Common myeloid progenitor, CD34-positive (primary cell): Measurements from ENCODE around the gene DOK5.

ENCODE experiments used
- CTCF ChIA-PET: fragments of 350-600 bp; sonication (Branson Sonifier 250); formaldehyde crosslinking; loops from one replicate; lab custom pipeline; 2021; ENCODE audit warnings: antibody characterized with exemption; lab: Charles Lee
- POLR2A ChIA-PET: fragments of 350-600 bp; sonication (Branson Sonifier 250); formaldehyde crosslinking; loops from one replicate; lab custom pipeline; 2021; ENCODE audit warnings: antibody characterized with exemption; lab: Charles Lee
- DNase-seq, 3 donors: peaks; one replicate each; pipeline versions ENCODE4 v3.0.0 to v3.0.0-alpha.2; 2013
- H3K27ac ChIP-seq, 2 experiments: 1 replicate in 1 of 2; 2 replicates in 1 of 2; pipeline ENCODE4 v1.7.0; 2013; ENCODE audit warnings: inconsistent platforms in 2 of 2, low read length in 2 of 2, mild to moderate bottlenecking in 2 of 2, low read depth in 1 of 2, moderate library complexity in 1 of 2; ENCODE audit not compliant: severe bottlenecking in 2 of 2, insufficient read depth in 1 of 2, poor library complexity in 1 of 2
- H3K27me3 ChIP-seq, 5 experiments: replicated peaks in 2 of 5; 1 replicate in 3 of 5; 2 replicates in 2 of 5; pipeline versions ENCODE4 v1.6.1 to v1.7.0; 2013; ENCODE audit warnings: low read length in 4 of 5, mild to moderate bottlenecking in 2 of 5, moderate library complexity in 2 of 5, inconsistent platforms in 1 of 5; ENCODE audit not compliant: insufficient read depth in 5 of 5, control insufficient read depth in 4 of 5
- H3K36me3 ChIP-seq, 4 experiments: 1 replicate in 2 of 4; 2 replicates in 2 of 4; pipeline versions ENCODE4 v1.6.1 to v1.7.0; 2013; ENCODE audit warnings: low read length in 3 of 4, control low read depth in 1 of 4, mild to moderate bottlenecking in 1 of 4; ENCODE audit not compliant: control insufficient read depth in 4 of 4, insufficient read depth in 4 of 4
- H3K4me1 ChIP-seq, 4 experiments: 1 replicate in 3 of 4; 2 replicates in 1 of 4; pipeline versions ENCODE4 v1.6.1 to v1.7.1; 2013; ENCODE audit warnings: low read length in 3 of 4, mild to moderate bottlenecking in 3 of 4, control low read depth in 1 of 4, inconsistent platforms in 1 of 4, moderate library complexity in 1 of 4; ENCODE audit not compliant: control insufficient read depth in 4 of 4, insufficient read depth in 4 of 4; ENCODE audit errors: control extremely low read depth in 1 of 4
- H3K4me3 ChIP-seq, 7 experiments: 1 replicate in 4 of 7; 2 replicates in 3 of 7; pipeline versions ENCODE4 v1.5.1 to v1.7.0; 2013; ENCODE audit warnings: mild to moderate bottlenecking in 7 of 7, low read length in 6 of 7, moderate library complexity in 6 of 7, inconsistent platforms in 2 of 7, low read depth in 2 of 7, control low read depth in 1 of 7; ENCODE audit not compliant: insufficient read depth in 4 of 7, control insufficient read depth in 1 of 7; ENCODE audit errors: extremely low read depth in 1 of 7
- H3K9me3 ChIP-seq, 5 experiments: 1 replicate in 4 of 5; 2 replicates in 1 of 5; pipeline versions ENCODE4 v1.6.1 to v1.7.1; 2013; ENCODE audit warnings: low read length in 4 of 5, mild to moderate bottlenecking in 2 of 5, inconsistent platforms in 1 of 5, low read depth in 1 of 5, moderate library complexity in 1 of 5; ENCODE audit not compliant: control insufficient read depth in 4 of 5, insufficient read depth in 2 of 5; ENCODE audit errors: control extremely low read depth in 1 of 5
- WGBS: methylation state at CpG from one replicate; pipeline ENCODE4 v1.1.5; 2013; ENCODE audit not compliant: insufficient coverage; 5-methylcytosine and 5-hydroxymethylcytosine counted together

DOK5 gene

GRCh38 chr20:54587408-54587807 lies 112.0 kb downstream of the DOK5 start:
- POLR2A ChIA-PET: no interaction called here
- no peaks in the 10 kb centered on the region for H3K4me1 ChIP-seq
- 97% methylated on average over 5 of the region's 6 CpGs for WGBS

GRCh38 chr20:54589402-54590030 lies 114.1 kb downstream of the DOK5 start:
- Histone ChIP-seq H3K27ac (no peak overlapping the region), H3K4me3 (no peak overlapping the region), H3K27me3 (no peaks in the 10 kb centered on the region), H3K36me3 (no peaks in the 10 kb centered on the region), H3K4me1 (no peaks in the 10 kb centered on the region), H3K9me3 (no peaks in the 10 kb centered on the region)
- ChIA-PET CTCF (no interaction called here), POLR2A (no interaction called here)
- no peak for DNase-seq
- WGBS: 93% methylated on average over 3 of the region's 4 CpGs

More at GRCh38 chr20:54587408-54587807, 112.0 kb downstream of the DOK5 start:
- Histone ChIP-seq H3K9me3 (peaks cover 0 to 4% (median 0%) of the 10 kb centered on the region in 5 experiments), H3K36me3 (no peaks in the 10 kb centered on the region), H3K4me3 (no peak overlapping the region), H3K27me3 (no peaks in the 10 kb centered on the region), H3K27ac (no peak overlapping the region)
- no peak for DNase-seq
- CTCF ChIA-PET: no interaction called here

GRCh38 chr20:54590856-54591255 lies 115.5 kb downstream of the DOK5 start:
- no peak for DNase-seq
- no peaks in the 10 kb centered on the region for H3K4me1 ChIP-seq
- no peaks in the 10 kb centered on the region for H3K9me3 ChIP-seq
- H3K4me3 ChIP-seq: no peak overlapping the region
- H3K27ac ChIP-seq: no peak overlapping the region
- no peaks in the 10 kb centered on the region for H3K27me3 ChIP-seq
- CTCF ChIA-PET: no interaction called here
- H3K36me3 ChIP-seq: no peaks in the 10 kb centered on the region
- POLR2A ChIA-PET: no interaction called here

GRCh38 chr20:54596651-54597050 lies 121.3 kb downstream of the DOK5 start:
- peaks cover 0 to 12% (median 2%) of the 10 kb centered on the region in 5 experiments for H3K9me3 ChIP-seq
- H3K4me3 ChIP-seq: no peak overlapping the region
- no peak overlapping the region for H3K27ac ChIP-seq
- CTCF ChIA-PET: no interaction called here
- no peak for DNase-seq
- H3K4me1 ChIP-seq: no peaks in the 10 kb centered on the region
- H3K27me3 ChIP-seq: no peaks in the 10 kb centered on the region
- POLR2A ChIA-PET: interaction anchor here (0.6 kb wide), 1 partner anchor 336 kb away, joined by 3 read pairs; no protein-coding TSS in a partner anchor
- no peaks in the 10 kb centered on the region for H3K36me3 ChIP-seq

- WGBS: 96% methylated on average over 4 of the region's 5 CpGs
- CTCF ChIA-PET: no interaction called here
These were observed 123.0 kb downstream of the DOK5 start for GRCh38 chr20:54598352-54598751.

GRCh38 chr20:54600634-54601033 lies 125.2 kb downstream of the DOK5 start:
- no peak overlapping the region for H3K27ac ChIP-seq
- POLR2A ChIA-PET: no interaction called here
- 83% methylated on average over 3 of the region's 3 CpGs for WGBS

More at GRCh38 chr20:54598352-54598751, 123.0 kb downstream of the DOK5 start:
- POLR2A ChIA-PET: interaction anchor here (1.0 kb wide), 1 partner anchor 14 kb away, joined by 3 read pairs; no protein-coding TSS in a partner anchor
- H3K9me3 ChIP-seq: peaks cover 0 to 12% (median 2%) of the 10 kb centered on the region in 5 experiments
- H3K36me3 ChIP-seq: no peaks in the 10 kb centered on the region
- no peaks in the 10 kb centered on the region for H3K27me3 ChIP-seq
- no peak for DNase-seq
- H3K4me1 ChIP-seq: no peaks in the 10 kb centered on the region
- no peak overlapping the region for H3K4me3 ChIP-seq
- no peak overlapping the region for H3K27ac ChIP-seq

GRCh38 chr20:54601831-54602515 lies 126.6 kb downstream of the DOK5 start:
- 83% methylated on average over 6 of the region's 10 CpGs for WGBS
- CTCF ChIA-PET: no interaction called here
- no peak for DNase-seq
- no peaks in the 10 kb centered on the region for H3K27me3 ChIP-seq
- peaks cover 0 to 12% (median 2%) of the 10 kb centered on the region in 5 experiments for H3K9me3 ChIP-seq
- POLR2A ChIA-PET: no interaction called here
- no peaks in the 10 kb centered on the region for H3K4me1 ChIP-seq
- no peak overlapping the region for H3K27ac ChIP-seq
- no peaks in the 10 kb centered on the region for H3K36me3 ChIP-seq
- no peak overlapping the region for H3K4me3 ChIP-seq

More at GRCh38 chr20:54600634-54601033, 125.2 kb downstream of the DOK5 start:
- Histone ChIP-seq H3K9me3 (peaks cover 0 to 12% (median 2%) of the 10 kb centered on the region in 5 experiments), H3K4me1 (no peaks in the 10 kb centered on the region), H3K36me3 (no peaks in the 10 kb centered on the region), H3K27me3 (no peaks in the 10 kb centered on the region), H3K4me3 (no peak overlapping the region)
- CTCF ChIA-PET: no interaction called here
- DNase-seq: no peak
